K562 (cell line): ENCODE measurements around the gene CLEC3B. TPM values are rescaled to one million over a fixed set of nuclear protein-coding genes. Genes with fewer than 3 reads are reported as not detected.

Source experiments
- CBFA2T3 ChIP-seq: fragments of 450-650 bp; IDR thresholded peaks from 2 replicates; pipeline ENCODE4 v1.6.1; 2017
- EGR1 ChIP-seq: fragments of 450-650 bp; conservative IDR thresholded peaks from 2 replicates; pipeline ENCODE4 v1.6.1; 2017; ENCODE audit warnings: mild to moderate bottlenecking
- FOSL1 ChIP-seq: fragments of 200-800 bp; sonication (Bioruptor generic); conservative IDR thresholded peaks from 2 replicates; pipeline ENCODE4 v1.6.1; 2016; ENCODE audit warnings: missing genetic modification characterization, missing compliant biosample characterization
- FOXP1 ChIP-seq: sonication (generic); formaldehyde crosslinking; IDR thresholded peaks from 2 replicates; pipeline ENCODE4 v1.8.0; 2022; ENCODE audit warnings: mild to moderate bottlenecking, missing genetic modification reagents
- IRF2 ChIP-seq: sonication (generic); formaldehyde crosslinking; IDR thresholded peaks from 2 replicates; pipeline ENCODE4 v1.8.1; 2022; ENCODE audit warnings: mild to moderate bottlenecking, missing genetic modification reagents
- NBN ChIP-seq: fragments of 450-650 bp; IDR thresholded peaks from 2 replicates; pipeline ENCODE4 v1.6.1; 2016; ENCODE audit warnings: low read depth, mild to moderate bottlenecking
- PPARD ChIP-seq: fragments of 250-450 bp; sonication (Bioruptor Pico); IDR thresholded peaks from 2 replicates; pipeline ENCODE4 v1.8.0; 2022; ENCODE audit warnings: inconsistent platforms, mild to moderate bottlenecking, moderate library complexity
- RAD51 ChIP-seq: fragments of 450-650 bp; IDR thresholded peaks from 2 replicates; pipeline ENCODE4 v1.7.1; 2016; ENCODE audit warnings: low read depth, mild to moderate bottlenecking, borderline replicate concordance
- RCOR1 ChIP-seq, 2 experiments: IDR thresholded peaks; 2 replicates each; pipeline ENCODE4 v1.6.1; 2012; ENCODE audit warnings: low read depth in 2 of 2, low read length in 2 of 2, borderline replicate concordance in 1 of 2, improper control_type of control experiment in 1 of 2
- RNF2 ChIP-seq: sonication (generic); IDR thresholded peaks from 2 replicates; pipeline ENCODE4 v1.6.1; 2016
- YBX1 ChIP-seq: fragments of 450-650 bp; IDR thresholded peaks from 2 replicates; pipeline ENCODE4 v1.7.1; 2016; ENCODE audit warnings: mild to moderate bottlenecking
- ZNF830 ChIP-seq: fragments of 250-450 bp; sonication (Bioruptor Pico); IDR thresholded peaks from 2 replicates; pipeline ENCODE4 v1.5.0; 2021; ENCODE audit warnings: mild to moderate bottlenecking
- ZZZ3 ChIP-seq: fragments of 450-650 bp; IDR thresholded peaks from 2 replicates; pipeline ENCODE4 v1.6.1; 2016; ENCODE audit warnings: antibody characterized with exemption, mild to moderate bottlenecking, moderate library complexity
- polyA plus RNA-seq, 8 experiments: library from polyadenylated mRNA; depleted of rRNA in 4 of 8; stranded (reverse) in 5 of 8; unstranded in 3 of 8; fragments of >200 nt; fragmentation: Nextera tagmentation in 2 of 8; fragmentation: Illumina TruSeq in 1 of 8; extraction: Ambion mirVana in 2 of 8; extraction: Trizol in 1 of 8; gene quantifications; 2 replicates each; pipeline versions ENCODE4 v1.2.1 to v1.2.3, GENCODE V29; 2011 to 2014; ENCODE audit warnings: inconsistent platforms in 1 of 8, missing spikeins in 1 of 8
- total RNA-seq, 7 experiments: library from RNA; depleted of rRNA in 6 of 7; stranded (reverse); fragments of >200 nt in 6 of 7; fragmentation: Illumina TruSeq in 2 of 7; extraction: Trizol in 2 of 7; gene quantifications; 2 replicates each; pipeline versions ENCODE4 v1.2.1 to v1.2.3, GENCODE V29; 2011 to 2021; ENCODE audit warnings: low replicate concordance in 1 of 7
- TF ChIP-seq, protein P1 (sequence below): fragments of 450-650 bp; IDR thresholded peaks from 2 replicates; pipeline ENCODE4 v1.6.1; 2016
- TF ChIP-seq, protein P2 (sequence below): IDR thresholded peaks from 2 replicates; pipeline ENCODE4 v1.6.1; 2011; ENCODE audit warnings: borderline replicate concordance, low read depth, mild to moderate bottlenecking, moderate library complexity, low read length; ENCODE audit not compliant: insufficient read depth, poor library complexity, severe bottlenecking
- TF ChIP-seq, protein P3 (sequence below), 2 experiments: fragments of 450-650 bp; formaldehyde crosslinking in 1 of 2; IDR thresholded peaks; 2 replicates each; pipeline versions ENCODE4 v1.4.0 to v1.6.1; 2014 to 2020; ENCODE audit warnings: mild to moderate bottlenecking in 2 of 2, borderline replicate concordance in 1 of 2, low read depth in 1 of 2
- TF ChIP-seq, protein P4 (sequence below): fragments of 250-450 bp; sonication (Bioruptor Pico); IDR thresholded peaks from 2 replicates; pipeline ENCODE4 v1.8.0; 2022; ENCODE audit warnings: moderate library complexity, mild to moderate bottlenecking, inconsistent platforms

CLEC3B gene
- total and polyA plus RNA-seq, 9 of the 15 experiments (the other 6 are each of a cell fraction or from before 2014, with no cell fraction given), result not detected

DNA sequence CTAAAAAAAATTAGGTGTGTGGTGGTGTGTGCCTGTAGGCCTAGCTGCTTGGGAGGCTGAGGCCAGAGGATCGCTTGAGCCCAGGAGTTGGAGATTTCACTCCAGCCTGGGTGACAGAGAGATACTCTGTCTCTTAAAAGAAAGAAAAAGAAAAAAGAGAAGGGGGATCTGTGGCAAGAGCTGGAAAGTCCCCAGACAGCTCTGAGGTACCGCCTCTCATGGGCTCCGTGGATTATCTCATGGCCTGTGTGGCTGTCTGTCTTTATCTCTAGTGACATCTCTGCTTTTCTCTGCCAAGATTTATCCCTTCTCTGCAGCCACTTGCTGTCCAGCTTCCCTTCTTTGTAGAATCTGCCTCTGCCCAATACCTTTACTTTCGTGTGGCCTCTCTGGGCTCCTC, 44.4 kb upstream of the CLEC3B start (continued):
- TF ChIP-seq, protein P1, sequence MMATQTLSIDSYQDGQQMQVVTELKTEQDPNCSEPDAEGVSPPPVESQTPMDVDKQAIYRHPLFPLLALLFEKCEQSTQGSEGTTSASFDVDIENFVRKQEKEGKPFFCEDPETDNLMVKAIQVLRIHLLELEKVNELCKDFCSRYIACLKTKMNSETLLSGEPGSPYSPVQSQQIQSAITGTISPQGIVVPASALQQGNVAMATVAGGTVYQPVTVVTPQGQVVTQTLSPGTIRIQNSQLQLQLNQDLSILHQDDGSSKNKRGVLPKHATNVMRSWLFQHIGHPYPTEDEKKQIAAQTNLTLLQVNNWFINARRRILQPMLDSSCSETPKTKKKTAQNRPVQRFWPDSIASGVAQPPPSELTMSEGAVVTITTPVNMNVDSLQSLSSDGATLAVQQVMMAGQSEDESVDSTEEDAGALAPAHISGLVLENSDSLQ, result peak; percentile 74
- TF ChIP-seq, protein P2, sequence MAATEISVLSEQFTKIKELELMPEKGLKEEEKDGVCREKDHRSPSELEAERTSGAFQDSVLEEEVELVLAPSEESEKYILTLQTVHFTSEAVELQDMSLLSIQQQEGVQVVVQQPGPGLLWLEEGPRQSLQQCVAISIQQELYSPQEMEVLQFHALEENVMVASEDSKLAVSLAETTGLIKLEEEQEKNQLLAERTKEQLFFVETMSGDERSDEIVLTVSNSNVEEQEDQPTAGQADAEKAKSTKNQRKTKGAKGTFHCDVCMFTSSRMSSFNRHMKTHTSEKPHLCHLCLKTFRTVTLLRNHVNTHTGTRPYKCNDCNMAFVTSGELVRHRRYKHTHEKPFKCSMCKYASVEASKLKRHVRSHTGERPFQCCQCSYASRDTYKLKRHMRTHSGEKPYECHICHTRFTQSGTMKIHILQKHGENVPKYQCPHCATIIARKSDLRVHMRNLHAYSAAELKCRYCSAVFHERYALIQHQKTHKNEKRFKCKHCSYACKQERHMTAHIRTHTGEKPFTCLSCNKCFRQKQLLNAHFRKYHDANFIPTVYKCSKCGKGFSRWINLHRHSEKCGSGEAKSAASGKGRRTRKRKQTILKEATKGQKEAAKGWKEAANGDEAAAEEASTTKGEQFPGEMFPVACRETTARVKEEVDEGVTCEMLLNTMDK, result no peak
- TF ChIP-seq RCOR1 (IDR thresholded peaks at IDR 0.05; ENCODE audit: borderline replicate concordance in 1 of 2, low read depth in 2 of 2, low read length in 2 of 2) (peak in 1 of 2 experiments; percentile 50; a peak in 1 of 4 replicates), EGR1 (no peak), RAD51 (no peak), PPARD (no peak), NBN (no peak), RNF2 (no peak), IRF2 (no peak), ZZZ3 (no peak), CBFA2T3 (peak; percentile 26; the same call in 1 of the 2 replicates), FOSL1 (no peak), FOXP1 (no peak), YBX1 (no peak), ZNF830 (CRISPR knock-in tag) (no peak)
- TF ChIP-seq, protein P3, sequence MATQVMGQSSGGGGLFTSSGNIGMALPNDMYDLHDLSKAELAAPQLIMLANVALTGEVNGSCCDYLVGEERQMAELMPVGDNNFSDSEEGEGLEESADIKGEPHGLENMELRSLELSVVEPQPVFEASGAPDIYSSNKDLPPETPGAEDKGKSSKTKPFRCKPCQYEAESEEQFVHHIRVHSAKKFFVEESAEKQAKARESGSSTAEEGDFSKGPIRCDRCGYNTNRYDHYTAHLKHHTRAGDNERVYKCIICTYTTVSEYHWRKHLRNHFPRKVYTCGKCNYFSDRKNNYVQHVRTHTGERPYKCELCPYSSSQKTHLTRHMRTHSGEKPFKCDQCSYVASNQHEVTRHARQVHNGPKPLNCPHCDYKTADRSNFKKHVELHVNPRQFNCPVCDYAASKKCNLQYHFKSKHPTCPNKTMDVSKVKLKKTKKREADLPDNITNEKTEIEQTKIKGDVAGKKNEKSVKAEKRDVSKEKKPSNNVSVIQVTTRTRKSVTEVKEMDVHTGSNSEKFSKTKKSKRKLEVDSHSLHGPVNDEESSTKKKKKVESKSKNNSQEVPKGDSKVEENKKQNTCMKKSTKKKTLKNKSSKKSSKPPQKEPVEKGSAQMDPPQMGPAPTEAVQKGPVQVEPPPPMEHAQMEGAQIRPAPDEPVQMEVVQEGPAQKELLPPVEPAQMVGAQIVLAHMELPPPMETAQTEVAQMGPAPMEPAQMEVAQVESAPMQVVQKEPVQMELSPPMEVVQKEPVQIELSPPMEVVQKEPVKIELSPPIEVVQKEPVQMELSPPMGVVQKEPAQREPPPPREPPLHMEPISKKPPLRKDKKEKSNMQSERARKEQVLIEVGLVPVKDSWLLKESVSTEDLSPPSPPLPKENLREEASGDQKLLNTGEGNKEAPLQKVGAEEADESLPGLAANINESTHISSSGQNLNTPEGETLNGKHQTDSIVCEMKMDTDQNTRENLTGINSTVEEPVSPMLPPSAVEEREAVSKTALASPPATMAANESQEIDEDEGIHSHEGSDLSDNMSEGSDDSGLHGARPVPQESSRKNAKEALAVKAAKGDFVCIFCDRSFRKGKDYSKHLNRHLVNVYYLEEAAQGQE (IDR thresholded peaks at IDR 0.05; ENCODE audit: borderline replicate concordance), result 0 out of 2 replicates have a peak, but pooled peaks have one; percentile 31
- TF ChIP-seq, protein P3 (CRISPR knock-in tag; IDR thresholded peaks at IDR 0.05; ENCODE audit: low read depth), result peak; percentile 31; the same call in 1 of the 2 replicates
- TF ChIP-seq, protein P4, sequence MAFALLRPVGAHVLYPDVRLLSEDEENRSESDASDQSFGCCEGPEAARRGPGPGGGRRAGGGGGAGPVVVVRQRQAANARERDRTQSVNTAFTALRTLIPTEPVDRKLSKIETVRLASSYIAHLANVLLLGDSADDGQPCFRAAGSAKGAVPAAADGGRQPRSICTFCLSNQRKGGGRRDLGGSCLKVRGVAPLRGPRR (CRISPR knock-in tag), result no peak
